C4-2B (cell line): ENCODE data around the gene ZNF446.

Experiments
- CTCF ChIP-seq: fragments of 450-650 bp; conservative IDR thresholded peaks from 2 replicates; pipeline ENCODE4 v1.5.1; 2017; ENCODE audit warnings: mild to moderate bottlenecking
- ZFX ChIP-seq: fragments of 450-650 bp; IDR thresholded peaks from 2 replicates; pipeline ENCODE4 v1.6.1; 2017

- no peak for TF ChIP-seq CTCF
- no peak for TF ChIP-seq ZFX
Measured at GRCh38 chr19:58518256-58519086, 42.3 kb downstream of the ZNF446 start.
